ENCODE results near the gene CRIP1.
A peak's percentile ranks its signal among the peaks of the same experiment; 100 is the strongest.

The CRIP1 gene

GRCh38 chr14:105481886-105482457 lies 4.7 kb upstream of the CRIP1 start:
- no peak for TF ChIP-seq CTCF (IDR thresholded peaks at IDR 0.05; ENCODE audit: extremely low read depth, missing control alignments)
- DNase-seq (ENCODE audit: low spot score), result peak; percentile 95

DNA sequence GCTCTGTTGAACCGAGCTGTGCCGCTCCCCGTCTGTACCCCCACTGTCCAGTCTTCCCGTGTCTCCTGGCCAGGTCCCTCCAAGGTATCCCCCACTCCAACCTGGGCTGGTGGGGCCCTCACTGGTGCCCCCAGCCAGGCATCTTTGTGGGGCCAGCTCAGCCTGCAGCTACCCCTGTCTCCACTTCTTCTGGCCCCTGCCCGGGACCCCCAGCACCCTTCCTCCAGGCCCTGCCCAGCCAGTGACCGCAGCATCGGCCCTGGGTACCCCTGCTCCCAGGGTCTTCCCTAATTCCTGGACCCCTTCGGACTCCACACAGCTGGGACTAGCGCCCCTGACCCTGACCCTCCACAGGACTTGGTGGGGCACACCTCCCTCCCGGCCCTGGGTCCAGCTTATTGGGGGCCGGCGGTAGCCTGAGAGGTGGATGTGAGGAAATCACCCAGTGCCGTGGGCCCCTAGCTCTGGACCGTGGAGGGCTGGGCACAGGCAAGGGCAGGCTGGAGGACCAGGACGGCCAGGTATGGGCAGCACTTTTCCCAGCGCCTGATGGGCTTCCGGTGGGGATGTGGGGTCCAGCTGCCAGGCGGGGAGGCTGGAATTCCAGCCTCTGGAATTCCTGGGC lies 4.1 kb upstream of the CRIP1 start:
- no peak for TF ChIP-seq CTCF (IDR thresholded peaks at IDR 0.05; ENCODE audit: extremely low read depth, missing control alignments)
- DNase-seq (ENCODE audit: low spot score), result no peak

DNA sequence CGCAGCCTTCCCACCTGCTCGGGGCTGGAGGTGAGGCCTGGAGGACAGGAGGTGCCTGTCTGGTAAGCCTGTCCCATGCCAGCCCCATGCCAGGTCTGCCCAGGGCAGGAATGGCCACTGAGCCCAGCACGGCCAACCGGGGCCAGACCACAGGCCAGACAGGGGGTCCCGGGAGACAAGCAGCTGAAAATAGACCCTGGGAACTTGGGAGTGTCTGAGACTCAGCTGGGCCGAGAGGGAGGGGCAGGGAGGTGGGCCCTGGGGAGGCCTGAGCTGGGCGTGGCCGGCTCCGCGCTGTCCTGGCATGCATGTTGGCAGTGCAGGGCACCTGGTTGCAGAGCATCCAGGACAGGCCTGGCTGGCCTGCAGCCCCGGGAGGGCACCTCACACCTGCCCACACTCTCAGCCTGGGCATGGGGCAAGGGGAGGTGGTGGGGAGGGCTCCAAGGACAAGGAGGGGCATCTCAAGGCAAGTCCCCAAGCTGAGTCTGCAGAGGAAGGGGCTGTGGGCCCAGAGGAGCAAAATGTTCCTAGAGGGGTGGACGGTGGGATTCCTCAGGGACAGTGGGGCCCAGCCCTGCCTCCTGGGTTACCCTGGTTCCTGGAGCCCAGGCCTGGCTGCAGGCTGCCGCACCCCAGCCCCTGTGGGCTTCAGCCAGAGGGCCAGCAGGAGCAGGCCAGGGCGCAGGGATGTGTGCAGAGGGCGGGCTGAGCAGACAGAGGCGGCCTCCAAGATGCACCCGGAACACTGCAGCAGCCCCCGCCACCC lies 3.2 kb upstream of the CRIP1 start:
- TF ChIP-seq CTCF (IDR thresholded peaks at IDR 0.05; ENCODE audit: extremely low read depth, missing control alignments), result no peak
- DNase-seq (ENCODE audit: low spot score), result no peak

GRCh38 chr14:105484069-105484996 lies 2.4 kb upstream of the CRIP1 start:
- no peak for DNase-seq (ENCODE audit: low spot score)
- no peak for TF ChIP-seq CTCF (IDR thresholded peaks at IDR 0.05; ENCODE audit: extremely low read depth, missing control alignments)

DNA sequence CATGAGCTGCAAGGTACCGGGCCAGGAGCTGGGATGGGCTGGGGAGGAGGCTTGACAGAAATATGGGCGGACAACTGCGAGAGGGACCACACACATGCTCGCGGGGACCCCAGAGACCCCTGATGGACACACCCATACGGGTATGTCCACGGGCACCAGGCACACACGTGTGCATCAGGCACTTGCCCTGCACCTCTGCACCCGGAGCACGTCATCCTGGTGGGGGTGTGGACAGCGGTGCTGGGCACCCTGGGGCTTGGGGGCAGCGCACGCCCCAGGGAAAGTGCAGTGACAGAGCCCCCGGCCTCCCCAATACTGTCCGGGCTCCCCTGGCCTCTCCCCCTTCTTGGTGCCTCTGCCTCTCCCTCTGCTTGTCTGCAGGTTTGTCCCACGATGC lies 1.7 kb upstream of the CRIP1 start:
- DNase-seq (ENCODE audit: low spot score), result no peak
- no peak for TF ChIP-seq CTCF (IDR thresholded peaks at IDR 0.05; ENCODE audit: extremely low read depth, missing control alignments)

DNA sequence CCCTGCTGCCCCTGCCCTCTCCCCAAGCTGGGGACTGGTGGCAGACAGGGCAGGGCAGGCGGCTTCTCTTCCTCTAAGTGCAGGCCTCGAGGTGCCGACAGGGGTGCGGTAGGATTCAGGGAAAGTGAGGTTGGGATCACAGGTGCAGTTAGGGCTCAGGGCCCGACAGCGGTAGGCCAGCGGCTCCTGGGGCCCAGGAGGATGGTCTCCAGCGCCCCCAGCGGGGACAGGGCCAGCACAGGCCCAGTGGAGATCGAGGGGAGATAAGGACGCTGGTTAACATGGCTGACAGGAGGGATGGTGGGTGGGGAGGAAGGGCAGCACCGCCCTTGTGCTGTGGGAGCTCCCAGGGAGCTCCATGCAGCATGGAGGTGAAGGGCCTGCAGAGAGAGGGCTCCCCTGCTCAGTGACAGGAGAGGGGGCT lies 935 bp upstream of the CRIP1 start:
- peak; percentile 39 for TF ChIP-seq CTCF (IDR thresholded peaks at IDR 0.05; ENCODE audit: extremely low read depth, missing control alignments)
- DNase-seq (ENCODE audit: low spot score), result peak; percentile 63
